KOPT-K1 (cell line): ENCODE measurements around the gene DAD1.

ENCODE experiments used
- H3K27ac ChIP-seq: fragments of 200-600 bp; sonication (generic); 2 replicates; pipeline ENCODE4 v1.5.1; 2016; ENCODE audit warnings: antibody characterized with exemption, mild to moderate bottlenecking, low read depth, low read length; ENCODE audit not compliant: poor library complexity, severe bottlenecking
- H3K36me3 ChIP-seq: fragments of 200-600 bp; sonication (generic); 2 replicates; pipeline ENCODE4 v1.5.1; 2017; ENCODE audit warnings: antibody characterized with exemption, mild to moderate bottlenecking, low read length, moderate library complexity; ENCODE audit not compliant: insufficient read depth
- H3K9me3 ChIP-seq: fragments of 200-600 bp; sonication (generic); 2 replicates; pipeline ENCODE4 v1.5.1; 2017; ENCODE audit warnings: antibody characterized with exemption, low read length, mild to moderate bottlenecking; ENCODE audit not compliant: insufficient read depth, poor library complexity, severe bottlenecking

Gene DAD1

DNA sequence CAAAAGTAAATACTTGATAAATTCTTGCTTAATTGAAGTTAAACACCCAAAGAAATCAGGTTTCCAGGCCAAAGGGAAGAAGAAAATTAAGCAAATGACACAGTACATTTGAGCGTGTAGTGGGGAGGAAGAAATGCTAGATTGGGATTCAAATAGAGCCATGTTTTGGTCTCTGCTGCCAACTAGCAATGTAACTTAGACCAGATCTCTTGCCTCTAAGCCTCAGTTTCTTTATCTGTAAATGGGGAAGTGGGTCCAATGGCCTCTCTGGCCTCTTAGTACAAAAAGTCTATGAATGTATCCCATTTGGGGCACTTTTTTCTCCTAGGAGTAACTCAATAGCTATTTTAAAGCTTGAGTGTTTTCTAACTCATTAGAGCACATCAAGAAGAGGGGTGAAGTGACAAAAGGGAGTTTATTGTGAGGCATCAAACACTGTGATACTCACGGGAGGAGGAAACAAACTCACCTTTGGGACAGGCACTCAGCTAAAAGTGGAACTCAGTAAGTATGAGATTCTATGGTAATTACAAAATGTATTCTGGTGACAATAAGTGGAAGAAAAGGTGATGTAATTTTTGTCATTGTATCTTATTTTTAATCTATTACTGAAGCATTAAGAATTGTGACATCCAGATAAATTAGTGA is 55.8 kb downstream of the DAD1 start:
- H3K27ac ChIP-seq: no peak overlapping the region

DNA sequence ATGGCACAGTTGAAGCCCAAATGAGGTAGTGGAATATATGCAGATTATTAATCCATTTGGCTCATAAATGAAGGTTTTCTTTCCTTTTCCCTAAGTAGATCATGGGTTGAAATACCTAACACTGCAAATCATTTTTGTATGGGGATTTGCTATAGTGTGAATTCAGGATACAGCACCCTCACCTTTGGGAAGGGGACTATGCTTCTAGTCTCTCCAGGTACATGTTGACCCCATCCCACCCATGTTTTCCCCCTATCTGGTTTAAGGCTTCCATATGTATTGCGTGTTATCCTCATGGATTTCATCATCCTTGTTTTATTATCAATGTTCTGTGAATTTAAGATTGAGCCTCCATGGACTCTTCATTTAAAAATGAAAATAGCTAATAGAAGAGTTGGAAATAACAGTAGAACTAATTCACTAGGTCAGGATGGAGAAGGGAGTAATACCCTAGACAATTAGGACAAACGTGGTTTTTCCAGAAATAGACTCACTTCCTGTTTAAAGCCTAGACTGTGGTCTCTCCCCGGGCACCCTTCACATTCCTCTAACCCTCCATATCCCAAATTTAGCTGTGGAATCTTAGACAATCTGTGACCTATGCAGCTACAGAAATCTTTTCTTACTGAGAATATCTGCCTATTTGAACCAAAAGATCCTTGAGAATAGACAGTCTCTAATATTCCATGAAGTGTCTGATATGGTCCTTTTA is 56.5 kb downstream of the DAD1 start:
- Histone ChIP-seq H3K27ac (no peak overlapping the region), H3K36me3 (no peaks in the 10 kb centered on the region), H3K9me3 (no peaks in the 10 kb centered on the region)

More for the DNA sequence above, 55.8 kb downstream of the DAD1 start:
- Histone ChIP-seq H3K36me3 (no peaks in the 10 kb centered on the region), H3K9me3 (no peaks in the 10 kb centered on the region)

- Histone ChIP-seq H3K36me3 (no peaks in the 10 kb centered on the region), H3K9me3 (no peaks in the 10 kb centered on the region), H3K27ac (no peak overlapping the region)
Measured at GRCh38 chr14:22531451-22532344, 57.3 kb downstream of the DAD1 start.

DNA sequence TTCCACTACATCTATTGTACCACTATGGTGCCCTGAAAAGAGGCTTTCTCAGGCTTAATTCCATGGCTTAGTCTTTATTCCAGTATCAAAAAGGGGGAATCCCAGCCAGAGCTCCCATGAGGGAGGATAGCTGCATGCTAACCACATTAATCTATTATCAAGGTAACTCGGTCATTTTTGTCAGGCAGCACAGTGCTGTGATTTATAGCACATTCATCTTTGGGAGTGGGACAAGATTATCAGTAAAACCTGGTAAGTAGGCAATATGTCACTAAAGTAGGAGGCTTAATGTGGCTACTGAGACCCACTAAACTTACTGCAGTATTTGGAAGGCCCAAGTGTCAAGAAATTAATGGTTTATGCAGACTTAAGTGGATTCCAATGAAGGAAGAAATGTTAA is 58.9 kb downstream of the DAD1 start:
- no peaks in the 10 kb centered on the region for H3K36me3 ChIP-seq
- H3K9me3 ChIP-seq: no peaks in the 10 kb centered on the region
- H3K27ac ChIP-seq: no peak overlapping the region

GRCh38 chr14:22526744-22527143 is 62.3 kb downstream of the DAD1 start:
- H3K9me3 ChIP-seq: no peaks in the 10 kb centered on the region
- no peak overlapping the region for H3K27ac ChIP-seq
- H3K36me3 ChIP-seq: no peaks in the 10 kb centered on the region

DNA sequence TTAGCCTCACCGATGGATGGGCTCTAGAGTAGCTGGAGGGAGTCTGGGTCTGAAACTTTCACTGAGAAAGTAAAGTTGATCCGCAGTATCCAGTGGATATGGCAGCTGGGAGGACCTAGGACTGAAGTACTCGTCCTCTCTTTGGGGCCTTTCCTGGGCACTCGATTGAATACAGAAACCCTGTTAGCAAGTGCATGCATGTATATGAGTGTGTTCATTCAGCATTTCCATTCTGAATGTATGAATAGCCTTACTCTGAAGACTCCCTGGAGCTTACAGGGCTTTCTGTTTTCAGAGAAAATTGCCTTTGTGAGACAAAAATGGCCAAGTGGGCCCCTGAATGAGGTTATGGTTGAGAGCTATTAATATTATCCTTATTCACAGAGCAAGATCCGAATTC is 62.8 kb downstream of the DAD1 start:
- Histone ChIP-seq H3K9me3 (no peaks in the 10 kb centered on the region), H3K36me3 (no peaks in the 10 kb centered on the region)

GRCh38 chr14:22524784-22525161 is 64.3 kb downstream of the DAD1 start:
- no peaks in the 10 kb centered on the region for H3K9me3 ChIP-seq
- H3K27ac ChIP-seq: peak overlapping the region; percentile 56
- H3K36me3 ChIP-seq: no peaks in the 10 kb centered on the region

More for the DNA sequence above, 62.8 kb downstream of the DAD1 start:
- H3K27ac ChIP-seq: no peak overlapping the region

GRCh38 chr14:22524115-22524783 is 64.8 kb downstream of the DAD1 start:
- peak overlapping the region; percentile 56 for H3K27ac ChIP-seq
- H3K36me3 ChIP-seq: no peaks in the 10 kb centered on the region
- H3K9me3 ChIP-seq: no peaks in the 10 kb centered on the region

GRCh38 chr14:22523283-22523682 is 65.7 kb downstream of the DAD1 start:
- Histone ChIP-seq H3K36me3 (no peaks in the 10 kb centered on the region), H3K9me3 (no peaks in the 10 kb centered on the region), H3K27ac (peak overlapping the region; percentile 56)

DNA sequence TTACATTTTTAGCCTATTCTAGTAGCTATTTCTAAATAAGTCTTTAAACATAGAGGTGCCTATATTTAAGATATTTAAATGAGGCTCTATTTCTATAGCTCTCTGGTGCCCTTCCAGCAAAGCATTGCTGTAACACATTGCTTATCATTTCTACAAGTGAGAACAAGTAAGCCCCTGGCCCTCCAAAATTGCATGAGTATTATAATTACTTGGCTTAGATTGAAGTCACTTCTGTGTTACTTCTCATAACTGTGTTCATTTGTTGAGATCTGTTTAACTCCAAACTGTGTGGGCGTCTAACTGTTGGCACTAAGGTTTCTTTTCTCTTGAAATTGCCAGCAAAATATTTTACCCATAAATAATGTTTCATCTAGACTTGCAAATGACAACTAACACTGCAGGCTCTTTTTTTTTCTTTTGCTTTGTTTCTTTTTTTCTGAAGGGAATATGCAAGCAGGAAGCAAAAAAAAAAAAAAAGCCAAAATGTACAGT is 66.5 kb downstream of the DAD1 start:
- Histone ChIP-seq H3K9me3 (no peaks in the 10 kb centered on the region), H3K27ac (peak overlapping the region; percentile 56), H3K36me3 (no peaks in the 10 kb centered on the region)

DNA sequence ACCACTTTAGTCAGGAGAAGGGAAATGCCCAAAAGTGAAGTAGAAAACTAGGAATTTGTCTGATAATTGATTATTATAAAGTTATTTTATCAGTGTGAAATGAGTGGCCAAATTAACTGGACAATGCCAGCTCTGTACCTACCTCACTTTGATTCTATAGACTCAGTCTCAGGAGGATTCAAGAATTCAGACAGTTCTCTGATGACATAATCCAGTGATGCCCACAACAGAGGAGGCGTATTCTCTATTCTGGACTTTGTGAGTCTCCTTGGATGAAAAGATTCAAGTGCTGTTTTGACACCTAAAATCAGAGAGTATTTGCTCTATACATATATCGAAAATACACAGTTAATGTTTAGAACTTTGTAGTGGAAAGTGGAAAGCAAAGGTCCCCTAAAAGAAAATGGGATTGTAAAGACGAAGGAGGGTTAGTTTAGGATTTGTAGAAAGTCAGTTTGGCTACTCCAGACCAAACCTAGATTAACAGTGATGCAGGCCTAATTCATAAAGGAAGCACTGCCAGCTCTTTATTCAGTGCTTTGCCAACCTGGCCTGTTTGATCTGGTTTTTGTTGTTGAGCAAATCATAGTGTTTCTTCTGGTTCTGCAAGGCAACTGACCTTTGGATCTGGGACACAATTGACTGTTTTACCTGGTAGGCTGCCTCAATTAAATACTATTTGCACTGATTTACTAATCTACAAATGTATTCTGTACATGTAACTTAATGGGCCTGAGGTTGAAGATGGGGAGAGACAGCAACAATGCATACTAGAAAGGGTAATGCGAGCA is 67.4 kb downstream of the DAD1 start:
- no peaks in the 10 kb centered on the region for H3K9me3 ChIP-seq
- no peaks in the 10 kb centered on the region for H3K36me3 ChIP-seq
- H3K27ac ChIP-seq: peak overlapping the region; percentile 56

- Histone ChIP-seq H3K36me3 (no peaks in the 10 kb centered on the region), H3K9me3 (no peaks in the 10 kb centered on the region), H3K27ac (peak overlapping the region; percentile 56)
Measured at GRCh38 chr14:22520796-22521195, 68.2 kb downstream of the DAD1 start.

DNA sequence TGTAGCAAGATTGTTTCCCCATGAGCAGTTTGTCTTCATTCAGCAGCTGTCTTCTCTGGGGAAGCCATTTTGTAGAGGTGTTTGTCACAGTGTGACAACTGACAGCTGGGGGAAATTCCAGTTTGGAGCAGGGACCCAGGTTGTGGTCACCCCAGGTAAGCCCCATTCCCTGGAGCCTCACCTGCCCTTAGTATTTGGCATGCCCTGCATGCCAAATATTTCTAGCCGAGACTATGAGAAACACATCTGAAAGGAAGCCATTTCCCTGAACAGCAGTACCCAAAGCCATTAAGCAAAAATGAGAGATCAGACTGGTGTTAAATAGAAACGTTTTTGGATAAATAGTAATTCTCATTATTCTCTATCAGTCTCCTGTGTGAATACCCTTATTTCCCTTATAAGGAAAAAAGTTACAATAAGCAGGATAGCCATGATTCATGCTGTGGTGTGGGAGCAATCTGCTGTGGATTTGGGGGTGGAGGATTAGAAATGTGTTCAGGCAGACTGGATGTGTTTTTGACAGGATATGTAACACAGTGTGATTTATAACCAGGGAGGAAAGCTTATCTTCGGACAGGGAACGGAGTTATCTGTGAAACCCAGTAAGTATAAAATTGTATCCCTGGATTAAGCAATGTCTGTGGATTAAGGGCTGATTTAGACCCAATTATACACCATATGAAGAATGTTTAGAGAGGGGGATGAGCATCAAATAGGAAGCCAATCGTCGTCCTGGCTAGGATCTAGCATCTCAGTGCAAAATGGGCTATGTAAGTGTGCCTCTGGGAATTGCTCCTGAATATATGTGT is 68.9 kb downstream of the DAD1 start:
- H3K36me3 ChIP-seq: no peaks in the 10 kb centered on the region
- no peaks in the 10 kb centered on the region for H3K9me3 ChIP-seq
- H3K27ac ChIP-seq: peak overlapping the region; percentile 56
